NT2/D1 (cell line): ENCODE measurements around the gene POU2F3.

ENCODE experiments used
- SUZ12 ChIP-seq: IDR thresholded peaks from 2 replicates; pipeline ENCODE4 v1.6.1; 2011; ENCODE audit not compliant: insufficient read length, insufficient read depth; ENCODE audit errors: extremely low read depth
- ZNF274 ChIP-seq: IDR thresholded peaks from 2 replicates; pipeline ENCODE4 v1.6.1; 2011; ENCODE audit warnings: mild to moderate bottlenecking, low read depth, low read length

DNA sequence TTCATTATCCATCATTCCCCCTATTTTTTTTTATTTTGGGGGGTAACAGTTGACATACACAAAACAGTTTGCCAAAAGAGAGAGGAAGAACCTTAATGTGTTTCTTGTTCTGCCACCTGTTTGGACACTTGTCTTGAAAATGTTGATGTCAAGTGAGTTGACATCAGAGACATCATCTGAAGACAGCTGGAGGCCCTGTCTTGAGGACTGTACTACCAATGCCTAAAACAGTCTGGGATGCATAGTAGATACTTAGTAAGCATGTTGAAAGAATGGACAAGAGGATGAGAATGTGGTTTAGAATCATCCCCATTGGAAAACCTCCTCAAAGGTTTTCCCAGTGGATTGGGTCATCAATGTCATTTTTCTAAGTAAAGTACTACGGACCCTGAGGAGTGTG lies 93.9 kb downstream of the POU2F3 start:
- TF ChIP-seq ZNF274, result no peak
- no peak for TF ChIP-seq SUZ12
